ENCODE results near the gene TP63. TPM values are rescaled to one million over a fixed set of nuclear protein-coding genes. Genes with fewer than 3 reads are reported as not detected.

Gene TP63
- total RNA-seq, 1 donor from 2014 or later: 144 TPM

GRCh38 chr3:189632242-189632641 is 1.1 kb downstream of the TP63 start:
- H3K27me3 ChIP-seq: no peaks in the 10 kb centered on the region

GRCh38 chr3:189635339-189635738 is 4.2 kb downstream of the TP63 start:
- Histone ChIP-seq H3K27ac (no peak overlapping the region), H3K4me1 (no peaks in the 10 kb centered on the region), H3K36me3 (no peaks in the 10 kb centered on the region), H3K9me3 (no peaks in the 10 kb centered on the region), H3K4me3 (no peak overlapping the region), H3K27me3 (no peaks in the 10 kb centered on the region)
- TF ChIP-seq CTCF (IDR thresholded peaks at IDR 0.05) (no peak), POLR2AphosphoS5 (IDR thresholded peaks at IDR 0.05; ENCODE audit: insufficient read depth in 1 of 2, low read depth in 1 of 2) (no peak), POLR2A (IDR thresholded peaks at IDR 0.05) (no peak)
- intact Hi-C loops (cut with DNase I): no loop called here
- DNase-seq (ENCODE audit: extremely low spot score in 2 of 2): no peak

More at GRCh38 chr3:189632242-189632641, 1.1 kb downstream of the TP63 start:
- no peak for DNase-seq (ENCODE audit: extremely low spot score in 2 of 2)
- Histone ChIP-seq H3K9me3 (no peaks in the 10 kb centered on the region), H3K4me1 (peaks cover 8% of the 10 kb centered on the region), H3K27ac (no peak overlapping the region), H3K4me3 (no peak overlapping the region), H3K36me3 (no peaks in the 10 kb centered on the region)
- TF ChIP-seq CTCF (IDR thresholded peaks at IDR 0.05) (no peak), POLR2AphosphoS5 (IDR thresholded peaks at IDR 0.05; ENCODE audit: insufficient read depth in 1 of 2, low read depth in 1 of 2) (no peak), POLR2A (IDR thresholded peaks at IDR 0.05) (no peak)
- intact Hi-C loops (cut with DNase I): no loop called here

GRCh38 chr3:189636048-189636447 is 4.9 kb downstream of the TP63 start:
- no peaks in the 10 kb centered on the region for H3K9me3 ChIP-seq
- intact Hi-C loops (cut with DNase I): no loop called here
- H3K36me3 ChIP-seq: no peaks in the 10 kb centered on the region
- no peaks in the 10 kb centered on the region for H3K4me1 ChIP-seq
- H3K27me3 ChIP-seq: no peaks in the 10 kb centered on the region
- DNase-seq (ENCODE audit: extremely low spot score in 2 of 2): no peak
- no peak overlapping the region for H3K4me3 ChIP-seq
- TF ChIP-seq POLR2A (IDR thresholded peaks at IDR 0.05) (no peak), CTCF (IDR thresholded peaks at IDR 0.05) (no peak), POLR2AphosphoS5 (IDR thresholded peaks at IDR 0.05; ENCODE audit: insufficient read depth in 1 of 2, low read depth in 1 of 2) (no peak)
- H3K27ac ChIP-seq: no peak overlapping the region

GRCh38 chr3:189637750-189638149 is 6.6 kb downstream of the TP63 start:
- no peak for TF ChIP-seq POLR2A (IDR thresholded peaks at IDR 0.05)
- no peak for TF ChIP-seq CTCF (IDR thresholded peaks at IDR 0.05)
- TF ChIP-seq POLR2AphosphoS5 (IDR thresholded peaks at IDR 0.05; ENCODE audit: insufficient read depth in 1 of 2, low read depth in 1 of 2): no peak
- intact Hi-C loops (cut with DNase I): no loop called here
- no peaks in the 10 kb centered on the region for H3K36me3 ChIP-seq
- H3K4me3 ChIP-seq: no peak overlapping the region
- H3K4me1 ChIP-seq: no peaks in the 10 kb centered on the region
- H3K9me3 ChIP-seq: no peaks in the 10 kb centered on the region
- no peak for DNase-seq (ENCODE audit: extremely low spot score in 2 of 2)
- H3K27me3 ChIP-seq: no peaks in the 10 kb centered on the region
- H3K27ac ChIP-seq: no peak overlapping the region

- Histone ChIP-seq H3K36me3 (no peaks in the 10 kb centered on the region), H3K9me3 (no peaks in the 10 kb centered on the region), H3K27me3 (no peaks in the 10 kb centered on the region), H3K27ac (no peak overlapping the region), H3K4me1 (no peaks in the 10 kb centered on the region), H3K4me3 (no peak overlapping the region)
- intact Hi-C loops (cut with DNase I): no loop called here
- TF ChIP-seq POLR2AphosphoS5 (IDR thresholded peaks at IDR 0.05; ENCODE audit: insufficient read depth in 1 of 2, low read depth in 1 of 2) (no peak), POLR2A (IDR thresholded peaks at IDR 0.05) (no peak), CTCF (IDR thresholded peaks at IDR 0.05) (no peak)
- no peak for DNase-seq (ENCODE audit: extremely low spot score in 2 of 2)
These were observed 7.3 kb downstream of the TP63 start for GRCh38 chr3:189638276-189639031.
